HL-60 (cell line): Measurements from ENCODE around the gene ABCF2.

Experiments
- DNase-seq, 2 experiments: peaks; one replicate each; pipeline ENCODE4 v3.0.0-alpha.2; 2010 to 2020; ENCODE audit warnings: low read depth in 1 of 2, low spot score in 1 of 2
- H3K27ac ChIP-seq: fragments of 250-450 bp; sonication (Bioruptor Pico); replicated peaks from 2 replicates; pipeline ENCODE4 v1.5.1; 2020; ENCODE audit warnings: mild to moderate bottlenecking, moderate library complexity
- H3K27me3 ChIP-seq: fragments of 250-450 bp; sonication (Bioruptor Pico); 2 replicates; pipeline ENCODE4 v1.5.1; 2021; ENCODE audit warnings: mild to moderate bottlenecking, moderate library complexity; ENCODE audit not compliant: insufficient read depth, poor library complexity, severe bottlenecking
- H3K4me3 ChIP-seq: replicated peaks from 2 replicates; pipeline ENCODE4 v1.5.1; 2011; ENCODE audit warnings: mild to moderate bottlenecking, control low read depth, low read length; ENCODE audit not compliant: insufficient read depth
- GABPA ChIP-seq: IDR thresholded peaks from 2 replicates; pipeline ENCODE4 v1.6.1; 2012; ENCODE audit warnings: low read depth
- POLR2AphosphoS5 ChIP-seq: IDR thresholded peaks from 2 replicates; pipeline ENCODE4 v1.6.1; 2012; ENCODE audit warnings: low read depth
- SPI1 ChIP-seq: IDR thresholded peaks from 2 replicates; pipeline ENCODE4 v1.6.1; 2012; ENCODE audit warnings: low read depth, mild to moderate bottlenecking, borderline replicate concordance
- TF ChIP-seq, protein P1 (sequence below): IDR thresholded peaks from 2 replicates; pipeline ENCODE4 v1.6.1; 2012; ENCODE audit warnings: low read depth; ENCODE audit not compliant: insufficient replicate concordance
- TF ChIP-seq, protein P2 (sequence below): IDR thresholded peaks from one replicate; pipeline ENCODE4 v1.5.1; 2011; ENCODE audit warnings: low read length, control low read depth, inconsistent platforms; ENCODE audit not compliant: insufficient read depth

ABCF2 gene

DNA sequence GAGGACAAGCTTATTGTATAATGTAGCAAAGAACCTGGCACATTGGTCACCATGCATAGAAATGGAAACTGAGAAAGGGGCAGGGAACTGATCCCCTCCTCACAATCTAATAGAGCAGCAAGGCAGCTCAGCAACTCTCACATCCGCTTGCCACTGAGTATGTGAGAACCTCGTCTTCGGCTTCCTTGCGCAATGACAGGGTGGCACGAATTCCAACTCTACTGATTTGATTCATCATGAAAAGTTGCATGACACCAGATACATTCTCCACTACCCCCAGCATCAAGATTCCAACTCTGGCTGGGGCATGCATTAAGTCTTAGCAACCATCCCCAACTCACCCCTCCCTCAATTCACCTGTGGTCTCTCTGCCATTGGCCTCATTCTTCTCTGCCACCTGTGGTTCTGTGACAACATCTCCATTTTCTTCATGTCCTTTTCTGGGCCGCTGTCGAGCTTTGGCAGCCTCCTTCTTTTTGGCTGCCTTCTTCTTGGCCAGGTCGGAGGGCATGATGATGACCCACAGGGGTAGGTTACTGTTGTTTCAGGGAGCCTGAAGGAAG, 976 bp downstream of the ABCF2 start:
- peak; percentile 55 to 56 for DNase-seq
- Histone ChIP-seq H3K27me3 (no peaks in the 10 kb centered on the region), H3K4me3 (peak overlapping the region; percentile 86), H3K27ac (no peak overlapping the region)
- TF ChIP-seq, protein P1, sequence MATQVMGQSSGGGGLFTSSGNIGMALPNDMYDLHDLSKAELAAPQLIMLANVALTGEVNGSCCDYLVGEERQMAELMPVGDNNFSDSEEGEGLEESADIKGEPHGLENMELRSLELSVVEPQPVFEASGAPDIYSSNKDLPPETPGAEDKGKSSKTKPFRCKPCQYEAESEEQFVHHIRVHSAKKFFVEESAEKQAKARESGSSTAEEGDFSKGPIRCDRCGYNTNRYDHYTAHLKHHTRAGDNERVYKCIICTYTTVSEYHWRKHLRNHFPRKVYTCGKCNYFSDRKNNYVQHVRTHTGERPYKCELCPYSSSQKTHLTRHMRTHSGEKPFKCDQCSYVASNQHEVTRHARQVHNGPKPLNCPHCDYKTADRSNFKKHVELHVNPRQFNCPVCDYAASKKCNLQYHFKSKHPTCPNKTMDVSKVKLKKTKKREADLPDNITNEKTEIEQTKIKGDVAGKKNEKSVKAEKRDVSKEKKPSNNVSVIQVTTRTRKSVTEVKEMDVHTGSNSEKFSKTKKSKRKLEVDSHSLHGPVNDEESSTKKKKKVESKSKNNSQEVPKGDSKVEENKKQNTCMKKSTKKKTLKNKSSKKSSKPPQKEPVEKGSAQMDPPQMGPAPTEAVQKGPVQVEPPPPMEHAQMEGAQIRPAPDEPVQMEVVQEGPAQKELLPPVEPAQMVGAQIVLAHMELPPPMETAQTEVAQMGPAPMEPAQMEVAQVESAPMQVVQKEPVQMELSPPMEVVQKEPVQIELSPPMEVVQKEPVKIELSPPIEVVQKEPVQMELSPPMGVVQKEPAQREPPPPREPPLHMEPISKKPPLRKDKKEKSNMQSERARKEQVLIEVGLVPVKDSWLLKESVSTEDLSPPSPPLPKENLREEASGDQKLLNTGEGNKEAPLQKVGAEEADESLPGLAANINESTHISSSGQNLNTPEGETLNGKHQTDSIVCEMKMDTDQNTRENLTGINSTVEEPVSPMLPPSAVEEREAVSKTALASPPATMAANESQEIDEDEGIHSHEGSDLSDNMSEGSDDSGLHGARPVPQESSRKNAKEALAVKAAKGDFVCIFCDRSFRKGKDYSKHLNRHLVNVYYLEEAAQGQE, result no peak
- TF ChIP-seq, protein P2, sequence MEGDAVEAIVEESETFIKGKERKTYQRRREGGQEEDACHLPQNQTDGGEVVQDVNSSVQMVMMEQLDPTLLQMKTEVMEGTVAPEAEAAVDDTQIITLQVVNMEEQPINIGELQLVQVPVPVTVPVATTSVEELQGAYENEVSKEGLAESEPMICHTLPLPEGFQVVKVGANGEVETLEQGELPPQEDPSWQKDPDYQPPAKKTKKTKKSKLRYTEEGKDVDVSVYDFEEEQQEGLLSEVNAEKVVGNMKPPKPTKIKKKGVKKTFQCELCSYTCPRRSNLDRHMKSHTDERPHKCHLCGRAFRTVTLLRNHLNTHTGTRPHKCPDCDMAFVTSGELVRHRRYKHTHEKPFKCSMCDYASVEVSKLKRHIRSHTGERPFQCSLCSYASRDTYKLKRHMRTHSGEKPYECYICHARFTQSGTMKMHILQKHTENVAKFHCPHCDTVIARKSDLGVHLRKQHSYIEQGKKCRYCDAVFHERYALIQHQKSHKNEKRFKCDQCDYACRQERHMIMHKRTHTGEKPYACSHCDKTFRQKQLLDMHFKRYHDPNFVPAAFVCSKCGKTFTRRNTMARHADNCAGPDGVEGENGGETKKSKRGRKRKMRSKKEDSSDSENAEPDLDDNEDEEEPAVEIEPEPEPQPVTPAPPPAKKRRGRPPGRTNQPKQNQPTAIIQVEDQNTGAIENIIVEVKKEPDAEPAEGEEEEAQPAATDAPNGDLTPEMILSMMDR, result no peak

DNA sequence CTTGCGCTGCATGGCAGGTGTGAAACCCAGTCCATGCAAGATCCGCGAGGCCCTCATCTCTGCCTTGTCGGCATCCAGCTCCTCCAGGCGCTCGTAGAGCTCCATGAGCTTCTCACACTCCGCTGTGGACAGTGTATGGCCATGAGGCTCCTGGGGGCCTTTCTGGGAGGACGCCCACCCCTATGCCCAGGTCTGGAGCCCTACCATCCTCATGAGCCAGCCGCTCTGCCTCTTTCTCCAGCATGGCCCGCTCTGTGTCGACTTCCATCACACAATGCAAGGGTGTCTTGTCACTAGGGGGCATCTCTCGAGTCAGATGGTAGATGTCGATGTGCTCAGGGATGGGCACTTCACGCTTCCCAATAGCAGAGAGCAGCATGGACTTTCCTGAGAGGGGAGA, 3.3 kb downstream of the ABCF2 start:
- H3K27me3 ChIP-seq, result no peaks in the 10 kb centered on the region
- no peak overlapping the region for H3K4me3 ChIP-seq
- TF ChIP-seq POLR2AphosphoS5, result no peak
- TF ChIP-seq, protein P2, result no peak
- TF ChIP-seq SPI1, result no peak
- TF ChIP-seq, protein P1, result no peak
- TF ChIP-seq GABPA, result no peak
- H3K27ac ChIP-seq, result no peak overlapping the region
- no peak for DNase-seq

DNA sequence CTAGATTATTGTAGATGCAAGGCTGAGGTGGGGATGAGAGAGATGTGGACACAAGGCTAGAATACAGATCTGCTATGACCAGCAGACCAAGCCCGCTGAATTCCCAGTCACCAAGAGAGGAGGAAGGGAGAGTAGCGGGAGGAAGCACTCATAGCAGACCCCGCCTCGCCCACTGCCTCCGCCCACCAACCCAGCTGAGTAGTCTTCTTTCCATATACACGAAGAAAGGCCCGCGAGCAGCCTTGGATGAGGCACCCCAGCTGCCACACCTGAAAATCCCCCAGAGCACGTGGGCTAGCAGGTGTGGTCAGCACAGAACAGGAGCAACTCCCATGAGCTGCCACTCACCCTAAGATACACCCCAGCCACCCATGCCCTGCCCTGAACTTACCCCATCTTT, 8.8 kb downstream of the ABCF2 start:
- Histone ChIP-seq H3K4me3 (no peak overlapping the region), H3K27ac (no peak overlapping the region), H3K27me3 (no peaks in the 10 kb centered on the region)
- no peak for TF ChIP-seq GABPA
- TF ChIP-seq, protein P1, result no peak
- TF ChIP-seq, protein P2, result no peak
- TF ChIP-seq POLR2AphosphoS5, result no peak
- TF ChIP-seq SPI1, result no peak
- no peak for DNase-seq
